MCF 10A (cell line): ENCODE data around the gene DCDC1. TPM values are rescaled to one million over a fixed set of nuclear protein-coding genes. Genes with fewer than 3 reads are reported as not detected.

ENCODE experiments used
- BruUV-seq: library from RNA; stranded (reverse); fragments of 400-500 nt; replicated peaks from 2 replicates; lab custom pipeline; 2021; lab: Mats Ljungman, UMichigan
- CTCF ChIA-PET: fragments of 300-600 bp; sonication (Branson Sonifier 250); formaldehyde crosslinking; extraction: SDS; loops from one replicate; lab custom pipeline; 2021; ENCODE audit warnings: antibody characterized with exemption, inconsistent platforms; lab: Yijun Ruan, JAX
- POLR2A ChIA-PET: fragments of 300-600, 350-650 bp; sonication (Branson Sonifier 250); formaldehyde crosslinking; extraction: SDS; loops from one replicate; lab custom pipeline; 2020; ENCODE audit warnings: antibody characterized with exemption, inconsistent platforms; lab: Yijun Ruan, JAX
- DNase-seq: peaks from one replicate; pipeline ENCODE4 v3.0.0-alpha.2; 2018; ENCODE audit not compliant: unreplicated experiment
- H3K27ac Mint-ChIP-seq: one replicate; pipeline ENCODE4 v1.8.0; 2022; ENCODE audit warnings: mild to moderate bottlenecking, low read depth, mixed read lengths; ENCODE audit not compliant: unreplicated experiment
- H3K27me3 Mint-ChIP-seq: one replicate; pipeline ENCODE4 v1.8.0; 2022; ENCODE audit warnings: mixed read lengths; ENCODE audit not compliant: insufficient read depth, unreplicated experiment
- H3K36me3 Mint-ChIP-seq: one replicate; pipeline ENCODE4 v1.8.0; 2022; ENCODE audit warnings: mild to moderate bottlenecking, moderate library complexity, mixed read lengths; ENCODE audit not compliant: insufficient read depth, unreplicated experiment
- H3K4me1 Mint-ChIP-seq: one replicate; pipeline ENCODE4 v1.8.0; 2022; ENCODE audit warnings: mixed read lengths; ENCODE audit not compliant: insufficient read depth, unreplicated experiment
- H3K4me3 Mint-ChIP-seq: one replicate; pipeline ENCODE4 v1.8.0; 2022; ENCODE audit warnings: mild to moderate bottlenecking, moderate library complexity, mixed read lengths; ENCODE audit not compliant: unreplicated experiment
- H3K9me3 Mint-ChIP-seq: one replicate; pipeline ENCODE4 v1.8.0; 2022; ENCODE audit warnings: mixed read lengths; ENCODE audit not compliant: unreplicated experiment
- intact Hi-C: fragments of 100-400 bp; cut with micrococcal nuclease; formaldehyde crosslinking; loops from 2 replicates; pipeline ENCODE4 v1.14.1; 2022
- total RNA-seq: library from RNA; stranded (reverse); gene quantifications from 2 replicates; pipeline ENCODE4 v1.2.3, GENCODE V29; 2022
- TF ChIP-seq, protein P1 (sequence below): fragments of 200-600 bp; IDR thresholded peaks from one replicate; pipeline ENCODE4 v1.8.0; 2022; ENCODE audit warnings: antibody characterized with exemption, mild to moderate bottlenecking; ENCODE audit not compliant: unreplicated experiment

Gene DCDC1
- total RNA-seq, 1 experiment from 2014 or later: 0.19 TPM

DNA sequence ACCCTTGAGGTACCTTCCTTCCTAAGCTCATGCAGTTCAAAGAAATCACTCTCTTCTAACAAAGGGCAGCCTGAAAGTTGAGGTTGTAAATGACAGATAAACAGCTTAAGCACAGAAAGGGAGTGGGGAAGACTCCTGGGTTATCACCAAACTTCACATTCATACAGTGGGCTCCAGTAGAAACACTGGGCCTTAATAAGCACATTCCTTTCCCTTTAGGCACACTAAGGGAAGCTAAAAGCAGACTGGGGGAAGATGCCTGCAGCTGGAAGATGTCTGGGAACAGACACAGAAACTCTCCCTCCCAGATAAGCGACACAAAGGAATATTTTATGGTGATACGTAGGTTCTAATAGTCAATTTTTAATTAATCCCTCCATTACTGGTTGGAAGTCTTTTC is 433.0 kb downstream of the DCDC1 start:
- CTCF ChIA-PET: interaction anchor here (0.6 kb wide), 1 partner anchor 463 kb away, joined by 9 read pairs; no protein-coding TSS in a partner anchor
- TF ChIP-seq, protein P1, sequence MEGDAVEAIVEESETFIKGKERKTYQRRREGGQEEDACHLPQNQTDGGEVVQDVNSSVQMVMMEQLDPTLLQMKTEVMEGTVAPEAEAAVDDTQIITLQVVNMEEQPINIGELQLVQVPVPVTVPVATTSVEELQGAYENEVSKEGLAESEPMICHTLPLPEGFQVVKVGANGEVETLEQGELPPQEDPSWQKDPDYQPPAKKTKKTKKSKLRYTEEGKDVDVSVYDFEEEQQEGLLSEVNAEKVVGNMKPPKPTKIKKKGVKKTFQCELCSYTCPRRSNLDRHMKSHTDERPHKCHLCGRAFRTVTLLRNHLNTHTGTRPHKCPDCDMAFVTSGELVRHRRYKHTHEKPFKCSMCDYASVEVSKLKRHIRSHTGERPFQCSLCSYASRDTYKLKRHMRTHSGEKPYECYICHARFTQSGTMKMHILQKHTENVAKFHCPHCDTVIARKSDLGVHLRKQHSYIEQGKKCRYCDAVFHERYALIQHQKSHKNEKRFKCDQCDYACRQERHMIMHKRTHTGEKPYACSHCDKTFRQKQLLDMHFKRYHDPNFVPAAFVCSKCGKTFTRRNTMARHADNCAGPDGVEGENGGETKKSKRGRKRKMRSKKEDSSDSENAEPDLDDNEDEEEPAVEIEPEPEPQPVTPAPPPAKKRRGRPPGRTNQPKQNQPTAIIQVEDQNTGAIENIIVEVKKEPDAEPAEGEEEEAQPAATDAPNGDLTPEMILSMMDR: no peak
- Mint-ChIP-seq H3K4me3 (no peak overlapping the region), H3K27ac (no peak overlapping the region), H3K4me1 (no peaks in the 10 kb centered on the region), H3K36me3 (no peaks in the 10 kb centered on the region), H3K27me3 (no peaks in the 10 kb centered on the region), H3K9me3 (no peaks in the 10 kb centered on the region)
- intact Hi-C loops: no loop called here
- POLR2A ChIA-PET: no interaction called here
- no peak for DNase-seq
- BruUV-seq: no TSS peak

- POLR2A ChIA-PET: interaction anchor here (0.7 kb wide), 1 partner anchor 41 kb away, joined by 3 read pairs; no protein-coding TSS in a partner anchor
- CTCF ChIA-PET: interaction anchor here (0.6 kb wide), 1 partner anchor 462 kb away, joined by 9 read pairs; no protein-coding TSS in a partner anchor
- Mint-ChIP-seq H3K9me3 (no peaks in the 10 kb centered on the region), H3K27me3 (no peaks in the 10 kb centered on the region), H3K4me1 (no peaks in the 10 kb centered on the region), H3K4me3 (no peak overlapping the region), H3K36me3 (no peaks in the 10 kb centered on the region), H3K27ac (no peak overlapping the region)
- BruUV-seq: no TSS peak
- DNase-seq: no peak
- TF ChIP-seq, protein P1: no peak
- intact Hi-C loops: no loop called here
These were observed 433.7 kb downstream of the DCDC1 start for GRCh38 chr11:30935861-30936260.

DNA sequence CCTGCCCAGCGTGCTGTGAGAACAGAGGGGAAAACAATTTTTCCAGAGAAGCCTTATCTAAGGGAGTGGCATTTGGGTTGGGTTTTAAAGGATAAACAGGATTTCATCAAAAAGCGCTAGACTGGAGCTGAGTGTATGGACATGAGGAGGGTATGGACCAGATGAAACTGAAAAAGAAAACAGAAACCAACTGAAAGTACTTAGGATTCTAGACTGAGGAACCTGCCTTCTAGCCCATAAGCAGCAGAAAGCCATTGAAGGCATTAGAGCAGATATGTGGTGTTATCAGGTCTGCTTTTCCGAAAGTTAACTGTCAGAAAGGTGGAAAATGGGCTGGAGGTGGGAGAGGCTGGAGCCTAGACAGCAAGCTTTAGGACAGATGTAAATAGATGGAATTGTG is 443.4 kb downstream of the DCDC1 start:
- ChIA-PET CTCF (interaction anchor here (0.6 to 2.4 kb wide), 4 partner anchors 9 to 592 kb away, joined by 3 to 14 read pairs (median 7); no protein-coding TSS in a partner anchor), POLR2A (interaction anchor here (0.5 kb wide), 1 partner anchor 582 kb away, joined by 3 read pairs; no protein-coding TSS in a partner anchor)
- Mint-ChIP-seq H3K9me3 (no peaks in the 10 kb centered on the region), H3K4me3 (no peak overlapping the region), H3K27me3 (peaks cover 56% of the 10 kb centered on the region), H3K4me1 (no peaks in the 10 kb centered on the region), H3K36me3 (no peaks in the 10 kb centered on the region), H3K27ac (no peak overlapping the region)
- no TSS peak for BruUV-seq
- no peak for DNase-seq
- TF ChIP-seq, protein P1: no peak
- intact Hi-C loops: no loop called here

DNA sequence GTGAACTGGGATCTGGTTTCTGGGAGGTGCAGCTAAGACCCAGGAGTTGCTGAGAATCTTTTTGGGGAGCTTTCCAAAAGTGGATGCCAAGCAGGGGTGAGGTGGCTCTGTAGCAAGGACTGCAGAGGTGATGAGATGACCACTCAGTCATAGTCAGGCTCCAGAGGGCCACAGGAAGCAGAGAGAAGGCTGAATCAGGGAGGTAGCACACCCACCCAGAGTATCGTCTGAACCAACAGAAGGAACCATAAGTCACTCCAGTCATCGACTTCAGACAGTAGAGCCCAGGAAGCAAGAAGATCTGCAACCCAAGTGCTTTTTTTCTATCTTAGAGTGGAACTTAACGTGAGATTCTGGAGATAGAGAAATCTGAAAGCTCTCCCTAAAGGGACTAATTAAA is 447.7 kb downstream of the DCDC1 start:
- H3K36me3 Mint-ChIP-seq: no peaks in the 10 kb centered on the region
- no peak overlapping the region for H3K4me3 Mint-ChIP-seq
- ChIA-PET CTCF (interaction anchor here (0.6 to 0.7 kb wide), 2 partner anchors 704 to 1489 kb away, joined by 3 read pairs; no protein-coding TSS in a partner anchor), POLR2A (interaction anchor here (0.7 kb wide), 1 partner anchor 581 kb away, joined by 3 read pairs; no protein-coding TSS in a partner anchor)
- TF ChIP-seq, protein P1: no peak
- intact Hi-C loops: no loop called here
- no peaks in the 10 kb centered on the region for H3K9me3 Mint-ChIP-seq
- DNase-seq: no peak
- H3K4me1 Mint-ChIP-seq: no peaks in the 10 kb centered on the region
- peaks cover 82% of the 10 kb centered on the region for H3K27me3 Mint-ChIP-seq
- no peak overlapping the region for H3K27ac Mint-ChIP-seq
- BruUV-seq: no TSS peak
